HG03045 (cell line): Measurements from ENCODE around the gene DYNC1H1.

Source experiments
- ATAC-seq: cut with Tn5 transposase; IDR thresholded peaks from one replicate; pipeline ENCODE4 v1.9.1; 2021; ENCODE audit warnings: mild to moderate bottlenecking, moderate library complexity; ENCODE audit not compliant: unreplicated experiment

DYNC1H1 gene

DNA sequence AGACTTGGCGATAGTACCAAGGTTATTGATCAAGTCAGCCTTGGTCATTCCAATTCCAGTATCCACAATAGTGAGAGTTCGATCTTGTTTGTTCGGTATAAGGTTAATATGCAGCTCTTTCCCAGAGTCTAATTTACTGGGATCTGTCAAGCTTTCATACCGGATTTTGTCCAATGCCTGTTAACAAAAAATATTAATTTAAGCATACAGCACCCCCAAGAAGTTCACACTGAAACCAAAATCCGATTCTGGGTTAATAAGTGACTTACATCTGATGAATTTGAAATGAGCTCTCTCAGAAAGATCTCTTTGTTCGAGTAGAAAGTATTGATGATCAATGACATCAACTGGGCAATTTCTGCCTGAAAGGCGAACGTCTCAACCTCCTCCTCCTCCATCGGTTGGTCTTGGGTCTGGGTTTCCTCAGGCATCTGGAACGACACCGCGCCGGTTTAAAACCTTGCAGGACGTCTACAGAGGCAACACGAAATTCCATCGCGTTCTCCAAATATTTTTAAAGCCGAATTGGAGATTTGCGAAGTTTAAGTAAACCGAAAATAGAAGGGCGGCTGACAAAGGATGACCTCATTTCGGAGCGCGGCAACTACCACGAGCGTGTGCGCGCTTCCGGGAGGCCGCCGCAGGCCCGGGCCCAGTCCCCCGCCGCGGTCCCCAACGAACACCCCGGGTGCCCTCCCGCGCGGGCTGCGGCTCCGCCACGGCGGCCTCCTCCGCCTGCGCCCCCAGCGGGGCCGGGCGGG lies 121.8 kb downstream of the DYNC1H1 start:
- peak; percentile 28 for ATAC-seq

DNA sequence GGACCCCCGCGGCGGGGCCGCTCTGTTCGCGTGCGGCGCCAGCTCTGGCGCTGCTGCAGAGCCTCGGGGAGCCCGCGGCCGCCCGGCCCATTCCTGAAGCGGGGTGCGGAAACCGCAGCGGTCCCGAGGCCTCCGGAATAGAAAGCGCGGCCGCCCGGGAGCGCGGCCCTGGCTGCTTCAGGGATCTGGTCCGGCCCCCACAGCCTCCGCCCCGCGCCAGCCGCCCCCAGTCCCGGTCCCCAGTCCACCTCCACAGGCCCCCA lies 122.3 kb downstream of the DYNC1H1 start:
- ATAC-seq: no peak

DNA sequence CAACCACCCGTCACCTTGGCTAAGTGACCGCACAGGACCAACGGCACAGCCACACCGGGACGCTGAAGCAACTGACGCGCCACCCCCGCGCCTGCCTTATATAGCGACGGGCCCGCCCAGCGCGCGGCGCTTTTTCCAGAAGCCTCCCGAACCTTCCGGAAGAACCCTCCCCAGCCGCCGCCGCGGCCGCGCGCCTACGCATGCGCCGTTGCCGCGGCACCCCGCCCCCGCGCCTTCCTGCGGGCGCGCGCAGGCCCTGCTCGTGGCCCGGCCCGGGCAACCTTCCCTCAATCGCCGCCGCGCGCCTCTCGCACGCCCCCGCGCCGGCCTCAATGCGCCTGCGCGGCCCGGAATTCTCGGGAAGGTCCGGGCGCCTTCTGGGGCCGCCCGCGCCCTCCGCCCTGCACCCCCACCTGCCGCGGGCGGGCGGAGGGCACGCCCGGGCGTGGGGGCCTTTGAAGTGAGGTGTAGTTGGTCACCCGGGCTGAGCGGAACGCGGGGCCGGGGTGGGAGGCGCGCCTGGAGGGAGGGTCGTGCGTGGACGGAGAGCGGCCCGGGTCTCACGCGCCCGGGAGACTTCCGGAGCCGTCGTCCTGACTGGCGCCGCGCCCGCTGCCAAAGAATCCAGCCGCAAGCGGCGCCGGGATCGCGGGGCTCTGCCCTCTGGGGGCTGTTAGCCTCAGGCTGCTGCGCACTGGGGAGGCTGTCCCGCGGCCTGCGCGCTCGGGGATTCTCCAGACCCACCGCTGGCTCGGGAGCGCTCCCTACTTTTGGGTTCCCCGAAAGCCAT lies 122.8 kb downstream of the DYNC1H1 start, which contains the start of gene HSP90AA1:
Gene HSP90AA1, minus strand, starts transcription at position 73 of the 790 bp plus-strand sequence. CDS start 666 bp downstream, outside the sequence.
- peak; percentile 78 for ATAC-seq

DNA sequence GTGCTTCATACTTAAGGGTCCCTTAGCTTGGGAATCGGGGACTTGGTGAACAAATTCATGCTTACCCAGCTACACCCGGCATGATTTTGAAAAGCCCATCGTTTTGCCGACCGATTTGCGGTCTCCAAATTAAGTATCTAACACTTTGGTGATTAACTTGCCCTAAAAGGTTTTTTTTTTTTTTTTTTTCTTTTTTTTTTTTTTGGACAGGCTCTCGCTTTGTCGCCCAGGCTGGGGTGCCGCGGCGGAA lies 123.3 kb downstream of the DYNC1H1 start:
- ATAC-seq: no peak

DNA sequence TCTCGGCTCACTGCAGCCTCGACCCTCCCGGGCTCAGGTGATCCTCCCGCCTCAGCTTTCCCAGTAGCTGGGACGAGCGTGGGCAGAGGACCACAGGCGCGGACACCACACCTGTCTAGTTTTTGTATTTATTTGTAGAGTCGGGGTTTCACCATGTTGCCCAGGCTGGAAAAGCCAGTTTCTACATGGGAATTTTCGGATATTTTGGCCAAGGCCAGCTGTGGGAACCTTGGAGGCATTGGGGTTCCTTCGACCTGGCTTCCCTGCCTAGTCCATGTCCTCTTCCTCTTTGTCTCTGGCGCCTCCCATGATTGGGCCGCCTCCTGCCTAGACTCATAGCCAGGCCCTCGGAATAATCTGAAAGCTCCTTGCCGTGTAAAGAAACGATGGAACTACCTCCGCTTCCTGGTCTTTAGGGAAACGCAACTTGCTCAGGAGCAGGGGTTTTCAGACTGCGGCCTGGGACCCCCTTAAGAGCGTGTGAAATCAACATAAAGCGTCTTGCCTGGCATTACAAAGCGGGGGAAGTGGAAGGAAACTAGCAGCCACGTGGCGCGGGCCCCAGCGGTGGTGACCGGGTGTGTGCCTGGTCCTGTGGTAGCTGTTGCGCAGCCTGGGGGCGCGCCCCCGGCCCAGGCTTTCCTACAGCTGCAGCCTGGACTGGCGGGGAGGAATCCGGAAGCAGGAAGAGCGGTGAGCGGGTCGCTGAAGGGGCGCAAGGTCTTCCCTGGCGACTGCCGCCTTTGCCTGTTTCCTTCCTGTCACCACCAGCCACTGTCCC lies 123.8 kb downstream of the DYNC1H1 start:
- ATAC-seq: no peak

DNA sequence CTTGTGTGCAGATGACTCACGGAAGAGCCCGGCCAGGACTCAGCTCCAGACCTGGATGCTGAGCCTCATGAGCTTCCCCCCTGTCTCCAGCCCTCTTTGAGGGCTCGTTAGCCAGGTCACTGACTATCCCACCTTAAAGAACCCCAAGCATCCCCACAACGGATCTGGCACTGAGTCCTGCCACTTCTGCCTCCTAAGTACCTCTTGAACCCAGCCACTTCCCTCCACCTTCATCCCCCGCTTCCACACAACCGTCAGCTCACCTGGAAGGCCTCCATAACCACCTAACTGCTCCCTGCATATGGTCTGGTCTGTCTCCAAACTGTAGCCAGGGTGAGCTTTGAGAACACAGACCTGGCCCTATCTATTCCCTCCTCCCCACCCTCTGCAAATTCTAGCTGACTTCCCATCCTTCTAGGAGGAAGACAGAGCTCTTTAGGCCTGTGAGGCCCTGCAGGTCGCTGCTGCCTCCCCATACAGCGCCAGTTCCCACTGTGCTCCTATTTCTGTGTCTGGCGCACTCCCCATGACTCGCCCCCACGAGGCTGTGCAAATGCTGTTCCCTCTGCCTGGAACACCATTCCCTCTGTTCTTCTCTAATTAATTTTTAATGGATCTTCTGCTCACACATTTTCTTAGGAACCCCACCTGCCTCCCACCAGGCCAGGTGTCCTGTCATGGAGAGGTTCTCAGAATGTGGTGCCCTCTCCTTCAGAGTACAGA lies 125.4 kb downstream of the DYNC1H1 start:
- ATAC-seq: no peak

DNA sequence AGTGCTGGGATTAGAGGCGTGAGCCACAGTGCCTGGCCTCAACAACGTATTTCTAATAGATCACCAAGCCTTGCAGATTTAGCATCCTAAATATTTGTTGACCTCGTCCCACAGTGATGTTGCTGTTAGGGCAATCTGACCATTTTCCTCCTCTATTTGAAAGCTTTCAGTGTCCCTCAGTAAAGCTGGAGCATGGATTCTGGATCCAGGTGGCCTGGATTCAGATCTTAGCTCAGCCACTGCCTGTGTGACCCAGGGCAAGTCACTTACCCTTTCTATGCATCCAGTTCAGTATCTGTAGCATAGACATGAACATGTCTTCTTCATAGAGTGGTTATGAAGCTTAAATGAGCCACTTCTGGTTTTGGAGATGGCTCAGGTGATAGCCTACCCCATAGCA lies 126.3 kb downstream of the DYNC1H1 start:
- ATAC-seq: no peak

DNA sequence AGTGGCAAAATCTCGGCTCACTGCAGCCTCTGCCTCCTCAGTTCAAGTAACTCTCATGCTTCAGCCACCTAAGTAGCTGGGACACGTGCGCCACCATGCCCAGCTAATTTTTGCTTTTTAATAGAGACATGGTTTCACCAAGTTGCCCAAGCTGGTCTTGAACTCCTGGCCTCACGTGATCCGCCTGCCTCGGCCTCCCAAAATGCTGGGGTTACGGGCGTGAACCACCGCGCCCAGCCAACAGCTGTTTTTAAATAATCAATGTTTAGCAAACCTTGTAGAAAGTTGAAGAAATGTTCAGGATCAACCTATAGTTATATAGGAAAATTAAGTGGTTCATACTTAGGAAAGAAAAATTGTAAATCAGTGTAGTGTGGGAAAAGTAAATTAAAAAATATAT lies 128.4 kb downstream of the DYNC1H1 start:
- no peak for ATAC-seq

DNA sequence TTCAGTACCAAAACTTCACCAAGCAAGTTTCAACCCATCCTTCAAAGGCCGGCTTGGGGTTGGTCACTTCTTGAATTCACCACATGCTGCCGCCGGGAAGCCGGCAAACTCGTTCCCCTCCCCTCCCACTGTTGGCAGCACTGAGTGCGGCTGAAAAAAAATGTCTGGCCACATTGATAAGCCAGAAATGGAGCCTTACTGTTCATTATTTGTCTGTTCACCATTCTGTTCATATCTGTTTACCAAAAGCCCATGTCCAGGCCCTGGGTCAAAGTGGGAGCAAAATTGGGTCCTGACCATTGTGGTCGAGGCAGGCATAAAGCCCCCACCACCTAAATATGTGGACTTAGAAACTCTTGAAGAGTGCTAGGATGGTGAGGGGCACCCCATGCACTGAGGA lies 129.7 kb downstream of the DYNC1H1 start:
- no peak for ATAC-seq

DNA sequence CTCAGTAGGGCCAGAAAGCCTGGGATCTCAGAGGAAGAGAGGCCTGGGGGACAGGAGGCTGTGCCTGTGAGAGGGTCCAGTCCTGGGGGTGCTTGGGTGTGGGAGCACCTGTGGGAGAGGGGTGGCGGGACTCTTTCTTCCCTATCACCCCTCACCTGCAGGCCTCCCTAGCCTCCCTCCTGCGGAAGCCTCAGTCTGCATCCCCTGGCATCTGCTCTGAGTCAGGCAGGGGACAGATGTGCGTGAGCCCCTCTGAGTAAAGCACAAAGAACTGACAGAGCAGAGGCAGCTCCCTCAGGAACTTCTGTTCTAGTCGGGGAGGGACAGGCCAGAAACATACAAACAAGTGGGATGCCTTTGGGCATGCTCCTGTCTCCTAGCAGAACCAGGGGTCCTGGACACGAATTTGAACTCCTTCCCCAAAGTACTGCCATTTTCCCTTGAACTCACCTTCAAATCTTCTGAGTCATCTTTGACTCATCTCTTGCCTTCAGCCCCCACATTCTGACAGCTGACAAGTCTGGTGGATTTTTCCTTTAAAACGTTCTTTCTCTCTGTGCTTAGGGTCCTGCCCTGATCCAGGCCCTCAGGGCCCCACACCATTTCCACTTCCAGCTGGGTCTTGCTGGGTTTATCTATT lies 131.0 kb downstream of the DYNC1H1 start:
- no peak for ATAC-seq

DNA sequence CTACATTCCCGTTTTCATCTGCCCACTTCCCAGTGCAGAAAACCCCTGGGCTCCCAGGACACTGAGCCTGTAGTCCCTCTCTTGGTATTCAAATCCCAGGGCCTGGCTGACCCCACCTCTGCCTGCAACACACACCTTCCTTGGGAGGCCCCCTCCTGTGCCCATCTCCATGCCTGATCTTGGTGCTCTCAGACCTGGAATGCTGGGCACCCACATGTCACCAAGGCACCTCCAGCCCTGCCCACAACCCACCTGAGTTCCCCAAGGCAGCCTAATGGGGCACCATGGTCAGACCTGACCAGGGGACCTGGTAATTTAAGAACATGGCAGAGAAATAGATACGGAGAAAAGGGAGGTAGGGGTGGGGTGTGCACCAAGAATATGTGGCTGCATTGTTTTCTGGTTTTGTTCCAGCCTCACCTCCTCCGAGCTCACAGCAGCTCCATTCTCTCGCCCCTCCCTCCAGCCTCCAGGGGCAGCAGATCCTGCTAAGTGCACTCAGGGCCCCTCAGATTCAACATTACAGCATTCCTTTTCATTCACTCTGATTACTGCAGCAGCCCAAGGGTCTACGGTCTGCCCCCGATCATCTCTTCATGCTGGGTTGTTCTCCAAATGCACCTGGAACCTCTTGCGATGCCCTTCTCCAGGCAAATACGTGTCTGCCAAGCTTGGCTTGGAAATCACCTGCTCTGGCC lies 131.6 kb downstream of the DYNC1H1 start:
- ATAC-seq: no peak

DNA sequence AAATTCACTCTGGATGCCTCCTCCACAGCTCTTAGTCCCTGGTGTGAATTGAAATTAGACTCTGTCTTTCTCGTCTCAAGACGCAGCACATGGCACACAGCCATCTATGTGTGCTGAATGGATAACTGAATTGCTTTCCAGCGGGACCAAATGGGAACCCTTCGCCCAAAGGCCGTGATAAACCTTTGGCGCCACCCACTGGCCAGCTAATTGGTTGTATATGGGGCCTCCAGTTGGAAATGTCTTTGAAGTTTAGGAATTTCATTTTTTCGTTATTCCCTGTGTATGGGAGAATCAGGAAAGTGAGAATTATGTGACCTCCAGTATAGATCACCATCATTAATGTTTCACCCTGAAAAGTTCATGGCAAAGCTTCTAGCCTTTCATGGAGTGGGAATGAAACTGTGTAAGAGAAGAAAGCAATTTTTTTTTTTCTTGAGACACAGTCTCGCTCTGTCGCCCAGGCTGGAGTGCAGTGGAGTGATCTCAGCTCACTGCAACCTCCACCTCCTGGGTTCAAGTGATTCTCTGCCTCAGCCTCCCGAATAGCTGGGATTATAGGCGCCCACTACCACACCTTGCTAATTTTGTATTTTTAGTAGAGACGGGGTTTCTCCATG lies 132.3 kb downstream of the DYNC1H1 start:
- no peak for ATAC-seq

DNA sequence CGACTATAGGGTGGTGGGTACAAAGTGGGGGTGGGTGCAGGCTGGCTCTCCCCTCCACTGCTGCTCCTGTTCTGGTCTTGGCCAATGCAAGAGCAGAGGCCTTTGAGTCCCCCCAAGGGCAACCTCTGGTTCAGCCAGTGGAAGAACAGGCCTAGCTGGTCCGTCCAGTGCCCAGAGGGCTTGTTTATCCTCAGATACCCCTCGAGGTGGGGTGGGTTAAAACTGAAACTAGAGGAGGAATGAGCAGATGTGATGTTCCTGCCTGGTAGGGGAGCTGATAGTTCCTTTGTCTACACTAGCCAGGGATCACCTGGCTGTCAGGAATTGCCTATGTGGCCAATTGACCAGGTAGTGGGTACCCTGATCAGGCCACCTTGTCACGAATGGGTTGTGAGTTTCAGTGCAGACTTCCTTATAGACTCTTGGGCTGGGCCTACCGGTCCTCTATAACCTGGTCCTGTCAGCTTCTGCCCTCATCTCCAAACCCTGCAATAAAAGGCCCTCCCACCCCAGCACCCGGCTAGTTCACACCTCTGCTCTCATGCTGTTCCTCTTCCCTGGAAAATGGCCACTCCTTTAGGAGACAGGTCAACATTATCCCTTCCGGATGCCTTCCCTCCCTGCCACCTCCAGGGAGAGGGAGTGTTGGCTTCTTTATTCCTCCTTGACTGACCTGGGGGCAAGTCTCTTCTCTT lies 133.2 kb downstream of the DYNC1H1 start:
- no peak for ATAC-seq

DNA sequence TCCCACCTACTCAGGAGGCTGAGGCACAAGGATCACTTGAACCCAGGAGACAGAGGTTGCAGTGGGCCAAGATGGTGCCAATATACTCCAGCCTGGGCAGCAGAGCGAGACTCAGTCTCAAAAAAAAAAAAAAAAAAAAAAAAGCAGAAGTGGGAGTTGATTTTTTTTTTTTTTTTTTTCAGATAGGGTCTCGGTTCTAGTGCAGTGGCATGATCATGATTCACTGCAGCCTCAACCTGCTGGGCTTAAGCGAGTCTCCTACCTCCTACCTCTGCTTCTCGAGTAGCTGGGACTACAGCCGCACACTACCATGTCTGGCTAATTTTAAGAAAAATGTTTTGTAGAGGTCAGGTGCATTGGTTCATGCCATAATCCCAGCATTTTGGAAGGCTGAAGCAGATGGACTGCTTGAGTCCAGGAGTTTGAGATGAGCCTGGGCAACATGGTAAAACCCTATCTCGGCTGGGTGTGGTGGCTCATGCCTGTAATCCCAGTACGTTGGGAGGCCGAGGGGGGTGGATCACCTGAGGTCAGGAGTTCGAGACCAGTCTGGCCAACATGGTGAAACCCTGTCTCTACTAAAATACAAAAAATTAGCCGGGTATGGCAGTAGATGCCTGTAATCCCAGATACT lies 138.8 kb downstream of the DYNC1H1 start:
- ATAC-seq: no peak

DNA sequence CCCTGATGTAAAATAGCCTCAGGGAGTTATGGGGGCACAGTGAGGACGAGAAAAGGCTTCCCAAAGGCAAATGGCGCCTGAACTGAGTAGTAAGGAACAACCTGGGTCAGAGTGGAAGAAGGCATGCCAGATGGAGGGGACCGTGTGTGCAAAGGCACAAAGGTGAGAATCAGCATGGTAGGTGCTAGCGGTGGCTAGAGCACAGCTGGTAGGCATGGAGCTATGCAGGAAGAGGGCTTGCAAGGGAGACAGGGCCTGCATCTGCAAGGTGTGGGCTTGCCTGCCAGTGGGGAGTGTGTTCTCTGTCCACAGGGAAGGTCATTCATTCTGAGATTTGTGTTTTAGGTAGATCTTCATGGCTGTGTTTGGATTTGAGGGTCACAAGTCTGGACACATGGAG lies 141.0 kb downstream of the DYNC1H1 start:
- ATAC-seq: no peak
